GM18868 (cell line): ENCODE measurements around the gene MGAT5.

Experiments
- ATAC-seq: cut with Tn5 transposase; IDR thresholded peaks from one replicate; pipeline ENCODE4 v1.9.1; 2021; ENCODE audit warnings: mild to moderate bottlenecking, moderate library complexity; ENCODE audit not compliant: unreplicated experiment

MGAT5 gene

GRCh38 chr2:134231301-134231964, 22.4 kb upstream of the MGAT5 start:
- no peak for ATAC-seq

- ATAC-seq = no peak
Observed at GRCh38 chr2:134231965-134232340, 21.9 kb upstream of the MGAT5 start.

- ATAC-seq = no peak
Observed at GRCh38 chr2:134232461-134232860, 21.4 kb upstream of the MGAT5 start.

- ATAC-seq = peak; percentile 39
Observed at GRCh38 chr2:134232868-134233727, 20.8 kb upstream of the MGAT5 start.

- ATAC-seq = peak; percentile 80
Observed at GRCh38 chr2:134233728-134234136, 20.1 kb upstream of the MGAT5 start.

- no peak for ATAC-seq
Observed at GRCh38 chr2:134234535-134234934, 19.3 kb upstream of the MGAT5 start.

- ATAC-seq = no peak
Observed at GRCh38 chr2:134235510-134236144, 18.2 kb upstream of the MGAT5 start.

- no peak for ATAC-seq
Observed at GRCh38 chr2:134238371-134238770, 15.5 kb upstream of the MGAT5 start.

- no peak for ATAC-seq
Observed at GRCh38 chr2:134240061-134240460, 13.8 kb upstream of the MGAT5 start.

GRCh38 chr2:134241911-134242310, 12.0 kb upstream of the MGAT5 start:
- no peak for ATAC-seq

- ATAC-seq = no peak
Observed at GRCh38 chr2:134243244-134243643, 10.6 kb upstream of the MGAT5 start.

- ATAC-seq = no peak
Observed at GRCh38 chr2:134244086-134244485, 9.8 kb upstream of the MGAT5 start.

GRCh38 chr2:134244587-134244986, 9.3 kb upstream of the MGAT5 start:
- peak; percentile 33 for ATAC-seq

- ATAC-seq = no peak
Observed at GRCh38 chr2:134245340-134245984, 8.4 kb upstream of the MGAT5 start.

- no peak for ATAC-seq
Observed at GRCh38 chr2:134246154-134246874, 7.6 kb upstream of the MGAT5 start.

GRCh38 chr2:134247679-134248078, 6.2 kb upstream of the MGAT5 start:
- peak; percentile 53 for ATAC-seq

- no peak for ATAC-seq
Observed at GRCh38 chr2:134248913-134249312, 5.0 kb upstream of the MGAT5 start.

- ATAC-seq = no peak
Observed at GRCh38 chr2:134249755-134250154, 4.1 kb upstream of the MGAT5 start.

GRCh38 chr2:134250840-134251461, 2.9 kb upstream of the MGAT5 start:
- ATAC-seq = no peak

- ATAC-seq = no peak
Observed at GRCh38 chr2:134252092-134252750, 1.7 kb upstream of the MGAT5 start.
